ENCODE measurements around the gene RDH5.

The RDH5 gene

DNA sequence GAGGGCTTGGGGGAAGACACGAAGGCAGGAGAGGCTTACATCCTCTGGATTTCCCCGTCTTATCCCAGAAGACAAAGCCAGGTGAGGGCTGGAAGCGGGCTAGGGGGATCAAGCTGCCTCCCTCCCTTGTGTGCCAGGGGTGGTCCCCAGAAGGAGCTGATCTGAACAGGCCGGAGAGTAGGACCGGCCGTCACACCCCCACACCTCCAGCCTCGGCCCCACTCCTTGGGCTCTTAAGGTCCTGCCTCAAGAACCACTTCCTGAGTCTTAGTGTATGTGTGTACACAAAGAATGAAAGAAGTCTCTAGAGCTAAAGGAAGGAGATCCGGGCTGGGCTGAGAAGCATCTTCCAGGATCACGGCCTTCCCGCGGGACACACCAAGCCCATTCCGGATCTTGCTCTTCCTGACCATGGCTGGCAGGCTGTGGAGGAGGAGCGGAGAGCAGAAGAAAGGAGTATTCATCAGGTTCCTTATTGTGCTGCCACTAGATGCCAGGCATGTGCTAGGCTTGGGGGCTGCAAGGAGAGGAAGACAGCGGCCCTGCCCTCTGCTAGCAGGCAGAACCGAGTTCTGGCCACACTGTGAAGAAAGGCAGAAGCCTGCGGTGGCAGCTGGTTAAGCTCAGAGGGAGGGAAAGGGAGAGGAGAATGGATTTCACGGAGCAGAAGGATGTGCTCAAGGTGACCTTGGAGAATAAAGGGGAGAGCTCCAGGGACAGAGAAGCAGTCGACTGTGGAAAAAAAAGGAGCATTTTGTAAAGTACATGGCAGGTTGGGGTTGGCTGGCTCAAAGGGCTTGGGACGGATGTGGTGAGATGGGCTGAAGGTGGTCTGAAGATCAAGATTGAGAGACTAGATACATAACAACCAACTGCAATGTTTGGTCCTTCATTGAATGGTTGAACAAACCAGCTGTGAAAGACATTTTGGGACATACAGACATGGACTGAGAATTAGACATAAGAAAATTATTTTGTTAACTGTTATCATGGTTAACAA is 9.9 kb downstream of the RDH5 start:
- no peak for DNase-seq

DNA sequence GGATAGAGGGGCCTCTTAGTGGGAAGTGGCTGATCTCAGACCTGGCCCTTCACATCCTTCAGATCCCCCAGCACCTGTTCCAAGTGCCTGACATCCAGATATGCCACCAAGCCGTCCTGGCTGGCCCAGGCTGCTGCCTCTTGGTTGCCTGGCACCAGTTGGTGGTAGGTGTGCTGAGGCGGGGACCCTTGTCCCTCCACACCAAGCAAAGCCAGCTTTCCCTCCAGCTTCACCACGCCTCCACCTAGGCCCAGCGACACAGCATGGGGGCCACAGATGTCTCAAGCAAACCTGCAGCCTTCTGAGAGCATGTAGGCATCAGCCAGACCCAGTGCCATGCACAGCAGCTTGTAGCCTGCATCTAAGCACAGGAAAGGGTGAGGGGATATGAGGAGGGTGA is 12.1 kb downstream of the RDH5 start:
- DNase-seq = no peak

- DNase-seq = no peak
Measured at GRCh38 chr12:55733021-55733555, 12.9 kb downstream of the RDH5 start.

GRCh38 chr12:55733858-55734257 is 13.7 kb downstream of the RDH5 start:
- no peak for DNase-seq

GRCh38 chr12:55734595-55734994 is 14.4 kb downstream of the RDH5 start:
- DNase-seq = no peak

DNA sequence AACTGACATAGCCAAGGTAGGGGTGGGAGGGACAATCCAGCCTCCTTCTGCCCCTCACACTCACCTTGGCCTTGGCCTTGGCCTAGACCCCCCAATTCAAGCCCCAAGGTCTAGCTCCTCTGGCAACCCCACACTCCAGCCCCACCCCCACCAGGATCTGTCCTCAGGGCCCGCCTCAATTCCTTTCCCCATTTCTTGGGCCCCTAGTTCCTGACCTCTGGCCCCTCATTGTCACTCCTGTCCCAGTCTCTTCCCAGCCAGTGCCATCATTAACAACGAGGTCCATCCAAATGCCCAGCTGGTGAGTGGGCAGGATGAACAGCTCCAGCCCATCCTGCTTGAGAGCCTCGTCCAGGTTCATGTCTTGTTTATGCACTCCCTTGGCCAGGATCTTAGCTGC is 15.9 kb downstream of the RDH5 start:
- DNase-seq = no peak

DNA sequence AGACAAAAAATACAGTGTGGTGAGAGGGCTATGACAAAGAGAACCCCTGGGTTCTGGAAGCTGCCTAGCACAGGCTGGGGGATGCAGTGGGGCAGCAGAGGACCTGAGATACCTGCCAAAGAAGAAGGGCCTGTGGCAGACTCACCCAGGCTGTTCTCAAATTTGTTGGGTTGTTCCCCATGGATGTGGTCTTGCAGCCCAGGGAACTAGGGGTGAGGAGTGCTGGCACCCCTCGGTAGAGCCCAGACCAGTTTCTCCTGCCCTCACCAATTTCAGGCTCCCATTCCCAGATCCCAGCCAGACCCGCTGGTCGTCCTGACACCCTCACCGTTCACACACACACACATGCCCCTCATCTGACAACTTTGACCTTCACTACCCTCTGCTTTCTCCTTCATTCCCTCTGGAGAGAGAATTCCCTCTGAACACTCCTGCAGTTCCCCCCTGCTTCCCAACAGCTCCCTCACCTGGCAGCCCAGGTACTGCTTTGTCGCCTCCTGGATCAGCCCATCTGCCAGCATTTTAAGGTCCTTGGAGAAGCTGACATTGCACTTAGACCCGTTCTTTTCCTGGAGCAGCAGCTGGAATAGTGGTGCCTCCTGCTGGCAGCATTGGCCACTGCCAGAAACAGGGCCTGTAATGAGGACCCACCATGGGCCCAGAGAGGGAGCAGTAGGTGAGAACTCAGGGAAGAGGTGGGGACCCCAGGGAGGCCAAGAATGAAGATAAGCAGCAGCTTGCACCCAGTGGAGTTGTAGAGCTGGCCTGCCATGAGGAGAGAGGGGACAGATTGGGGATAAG is 16.8 kb downstream of the RDH5 start:
- DNase-seq = peak; percentile 67

- no peak for DNase-seq
Measured at GRCh38 chr12:55737581-55738122, 17.5 kb downstream of the RDH5 start.

DNA sequence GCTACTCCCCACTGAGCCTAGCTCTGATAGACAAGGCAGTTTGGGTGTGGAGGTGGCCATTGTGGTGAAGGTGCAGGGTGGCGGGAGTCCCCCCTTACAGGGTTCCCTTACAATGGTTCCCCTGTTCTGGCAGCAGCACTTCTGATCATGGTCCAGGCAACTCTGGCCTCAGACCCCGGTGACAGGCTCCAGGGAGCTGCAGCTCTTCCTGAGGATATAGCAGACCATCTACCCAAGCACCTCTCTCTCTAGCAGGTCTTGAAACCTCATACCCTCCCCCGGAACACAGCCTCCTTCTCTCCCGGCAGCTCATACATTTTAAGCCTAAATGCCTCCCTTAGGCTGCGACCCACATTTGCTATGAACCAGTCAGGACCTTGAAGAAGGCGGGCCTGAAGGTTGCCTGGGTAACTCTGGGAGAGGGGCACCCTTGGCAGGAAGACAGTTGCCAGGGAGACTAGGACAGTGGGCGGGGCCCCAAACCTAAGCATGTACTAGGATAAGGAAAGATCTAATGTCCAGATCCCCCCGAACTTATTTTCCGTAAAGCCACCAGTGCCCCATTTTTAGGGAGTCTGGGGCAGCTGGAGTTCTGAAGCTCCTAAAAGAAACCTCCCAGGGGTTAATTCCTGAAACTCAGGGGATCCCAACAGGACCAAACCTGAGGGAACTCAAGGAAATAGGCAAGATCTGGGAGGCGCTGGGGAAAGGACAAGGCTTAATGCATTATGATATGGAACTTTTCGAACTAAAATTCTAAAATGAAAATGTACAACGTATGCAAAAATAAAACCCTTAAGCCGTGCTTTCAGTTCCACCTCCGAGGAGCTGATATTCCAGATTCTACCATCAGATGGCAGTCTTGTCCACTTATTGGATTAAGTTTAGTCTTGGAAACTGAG is 18.2 kb downstream of the RDH5 start:
- peak; percentile 70 for DNase-seq

DNA sequence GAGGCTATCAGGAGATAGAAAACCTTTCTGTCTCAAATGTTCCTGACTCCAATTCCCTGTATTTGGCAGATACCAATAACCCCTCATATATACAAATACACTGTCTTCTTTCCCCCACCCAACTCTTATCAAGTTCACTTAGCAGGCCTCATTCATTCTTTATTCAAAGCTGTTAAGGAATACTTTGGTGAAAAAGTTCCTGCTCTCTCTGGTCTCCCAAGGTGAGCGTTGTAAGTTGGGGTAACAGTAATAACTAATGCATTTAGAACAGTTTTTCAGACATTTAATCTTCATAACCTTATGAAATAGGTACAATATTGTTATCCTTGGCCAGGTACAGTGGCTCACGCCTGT is 18.8 kb downstream of the RDH5 start:
- DNase-seq = no peak

DNA sequence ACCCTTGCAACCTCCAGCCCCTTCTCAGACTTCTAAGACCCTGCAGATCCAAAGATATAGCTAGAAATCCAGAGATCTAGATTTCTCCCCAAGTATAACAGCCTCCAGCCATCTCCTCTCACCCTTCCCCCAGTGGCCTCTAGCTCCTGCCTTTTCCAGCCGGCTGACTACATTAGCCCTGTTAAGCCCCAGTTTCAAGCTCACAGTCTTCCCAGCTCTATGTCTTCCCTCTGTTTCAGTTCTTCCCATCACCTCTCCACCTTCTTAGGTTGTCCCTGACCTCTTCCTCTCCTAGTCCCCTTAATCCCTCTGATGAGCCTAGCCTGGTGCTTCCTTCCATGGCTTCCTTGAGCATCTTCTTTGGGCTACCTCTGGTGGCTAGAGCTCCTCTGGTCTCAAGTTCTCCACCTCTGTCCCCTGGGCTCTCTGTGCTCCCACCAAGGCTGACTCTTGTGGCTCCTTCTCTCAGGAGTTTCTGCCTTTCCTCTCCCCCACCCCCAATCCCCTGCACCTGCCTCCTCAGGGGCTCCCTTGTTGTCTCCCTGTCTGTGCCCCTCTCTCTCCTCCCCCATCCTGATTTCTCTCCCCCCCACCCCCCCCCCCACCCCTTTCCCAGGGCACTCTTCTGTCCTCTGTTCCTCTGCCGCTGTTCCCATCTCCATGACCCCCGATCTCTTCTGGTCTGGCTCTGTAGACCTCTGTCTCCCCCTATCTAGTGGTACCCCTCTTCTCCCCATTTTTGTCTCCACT is 21.9 kb downstream of the RDH5 start:
- no peak for DNase-seq

- DNase-seq = no peak
Measured at GRCh38 chr12:55742719-55743405, 22.7 kb downstream of the RDH5 start, which contains the start of gene GDF11. Gene GDF11, plus strand, starts transcription at chr12:55743122. Its CDS starts 195 bp downstream, at chr12:55743317.

DNA sequence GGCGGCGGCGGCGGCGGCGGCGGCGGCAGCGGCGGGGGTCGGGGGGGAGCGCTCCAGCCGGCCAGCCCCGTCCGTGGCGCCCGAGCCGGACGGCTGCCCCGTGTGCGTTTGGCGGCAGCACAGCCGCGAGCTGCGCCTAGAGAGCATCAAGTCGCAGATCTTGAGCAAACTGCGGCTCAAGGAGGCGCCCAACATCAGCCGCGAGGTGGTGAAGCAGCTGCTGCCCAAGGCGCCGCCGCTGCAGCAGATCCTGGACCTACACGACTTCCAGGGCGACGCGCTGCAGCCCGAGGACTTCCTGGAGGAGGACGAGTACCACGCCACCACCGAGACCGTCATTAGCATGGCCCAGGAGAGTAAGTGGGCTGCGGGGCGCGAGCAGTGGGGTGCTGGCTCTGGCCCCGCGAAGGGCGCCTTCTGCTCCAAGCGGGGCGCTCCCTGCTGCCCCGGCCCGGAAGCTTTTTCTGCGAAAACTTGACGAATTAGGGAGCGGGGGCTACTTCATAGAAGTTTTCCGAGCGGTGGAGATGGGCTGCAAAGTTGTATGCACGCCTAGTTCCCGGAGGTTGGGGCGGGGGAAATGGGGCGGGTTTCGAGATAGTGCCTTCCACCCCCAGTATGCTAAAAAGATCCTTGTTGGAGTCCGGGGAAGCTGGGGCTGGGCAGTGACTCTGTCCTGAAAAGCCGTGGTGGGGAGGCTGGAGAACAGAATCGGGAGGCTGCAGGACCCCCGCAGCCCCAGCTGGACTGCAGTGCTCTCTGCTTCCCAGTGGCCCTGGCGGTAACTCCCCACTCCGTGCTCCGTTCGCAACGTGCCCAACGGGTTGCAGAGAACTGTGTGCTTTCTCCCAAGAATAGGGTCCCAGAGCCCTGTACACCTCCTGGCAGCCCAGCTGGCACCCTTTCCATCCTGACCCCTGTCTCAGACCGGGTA is 23.5 kb downstream of the RDH5 start:
- no peak for DNase-seq

DNA sequence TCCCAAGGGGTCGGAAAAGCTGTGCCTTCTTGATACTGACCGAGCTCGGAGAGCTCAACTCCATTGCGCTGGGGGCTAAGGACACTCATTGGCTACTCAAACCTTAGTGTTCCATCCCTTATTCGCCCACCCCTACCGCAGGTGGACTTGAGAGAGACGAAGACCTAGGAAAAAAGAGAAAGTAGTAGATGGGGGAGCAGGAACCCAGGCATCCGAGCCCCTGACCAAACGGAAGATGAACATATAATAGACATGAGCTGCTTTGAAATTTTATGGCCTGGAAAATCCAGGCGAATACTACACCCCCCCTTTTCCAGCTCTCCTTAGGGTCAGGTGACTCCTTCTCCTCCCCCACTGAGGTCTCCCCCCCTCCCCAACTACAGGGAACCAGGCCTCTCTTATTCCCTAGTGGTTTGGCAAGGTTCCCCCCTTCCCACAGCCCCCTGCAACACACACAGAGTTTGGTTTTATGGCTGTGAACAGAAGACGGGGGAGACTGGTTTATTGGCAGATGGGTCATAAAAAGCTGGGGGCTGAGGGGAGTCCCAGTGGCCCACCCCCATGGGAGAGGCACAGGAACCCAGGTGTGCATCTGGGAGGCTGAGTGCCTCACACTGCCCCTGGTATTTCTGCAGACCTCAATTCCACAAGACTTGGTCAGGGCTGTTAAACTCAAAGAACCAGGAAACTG is 24.3 kb downstream of the RDH5 start:
- no peak for DNase-seq

DNA sequence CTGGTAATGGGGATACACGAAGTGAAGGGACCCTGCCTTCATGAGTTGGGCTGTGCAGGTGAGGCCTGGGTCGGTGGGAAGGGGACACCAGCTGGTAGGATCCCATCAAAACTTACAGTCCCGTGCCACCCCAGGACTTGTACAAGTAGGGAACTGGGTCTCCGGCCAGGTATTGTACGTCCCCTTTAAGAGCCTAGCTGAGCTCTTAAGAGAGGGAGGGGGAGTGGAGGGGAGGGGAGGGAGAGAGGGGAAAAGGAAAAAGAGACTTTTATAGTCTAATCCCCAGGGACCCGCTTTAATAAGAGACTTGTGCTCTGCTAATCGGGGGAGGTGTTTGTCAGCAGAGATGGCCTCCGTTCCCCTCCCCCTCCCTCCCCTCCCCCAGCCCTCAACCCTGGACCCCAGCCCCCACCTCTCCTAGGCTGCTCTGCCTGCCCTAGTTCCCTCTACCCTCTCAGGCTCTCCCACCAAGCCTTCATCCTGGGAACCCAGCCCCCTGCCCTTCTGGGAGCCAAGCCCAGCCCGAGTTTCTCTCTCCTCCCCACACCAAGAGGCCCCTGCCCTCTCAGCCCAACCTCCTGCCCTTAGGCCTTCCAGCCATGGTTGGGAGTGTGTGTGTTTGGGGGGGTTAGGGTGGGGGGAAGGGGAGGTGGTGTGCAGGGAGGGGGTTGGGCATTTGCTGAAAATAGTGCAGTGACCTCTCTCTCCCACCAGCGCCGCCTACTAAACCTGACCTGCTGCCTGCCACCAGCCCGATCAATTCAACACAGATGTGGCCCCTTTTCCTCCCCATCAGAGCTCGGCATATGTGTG is 25.4 kb downstream of the RDH5 start:
- no peak for DNase-seq

- DNase-seq = no peak
Measured at GRCh38 chr12:55746174-55746912, 26.1 kb downstream of the RDH5 start.

DNA sequence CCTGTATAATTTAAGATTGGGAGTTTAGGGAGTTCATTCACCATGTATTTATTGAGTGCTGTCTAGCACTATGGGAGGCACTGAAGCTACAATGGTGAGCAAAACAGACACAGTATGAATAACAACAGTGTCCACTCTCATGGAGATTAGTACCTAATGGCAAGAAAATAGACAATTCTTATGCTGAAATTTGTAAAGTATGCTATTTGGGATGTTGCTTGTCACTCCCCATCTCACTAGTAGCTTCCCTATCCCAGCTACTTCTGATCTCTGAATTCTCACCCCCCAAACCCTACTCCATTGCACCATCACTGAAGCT is 26.7 kb downstream of the RDH5 start:
- DNase-seq = no peak
